ENCODE measurements around the gene TCERG1.

DNA sequence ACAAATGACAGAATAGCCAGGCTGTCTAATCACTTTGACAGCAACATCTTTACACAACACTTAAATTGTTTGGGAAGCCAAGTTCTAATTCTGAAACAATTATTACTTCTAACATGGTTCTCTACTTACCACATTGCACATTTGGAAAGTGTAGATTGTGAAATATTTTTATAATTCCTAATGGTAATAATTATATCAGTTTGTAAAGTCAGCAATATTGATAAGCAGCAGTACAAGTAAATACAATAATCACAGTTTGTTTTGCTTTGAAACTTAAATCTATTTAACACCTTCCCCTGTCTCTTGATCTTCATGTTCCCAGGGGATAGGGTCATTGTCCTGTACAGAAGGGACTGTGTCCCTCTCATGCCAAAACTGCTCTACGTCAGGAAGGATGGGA, 67.4 kb downstream of the TCERG1 start:
- TF ChIP-seq EZH2 (IDR thresholded peaks at IDR 0.05) (no peak), EZH2phosphoT487 (IDR thresholded peaks at IDR 0.05) (no peak)
- TF ChIP-seq, protein P1, sequence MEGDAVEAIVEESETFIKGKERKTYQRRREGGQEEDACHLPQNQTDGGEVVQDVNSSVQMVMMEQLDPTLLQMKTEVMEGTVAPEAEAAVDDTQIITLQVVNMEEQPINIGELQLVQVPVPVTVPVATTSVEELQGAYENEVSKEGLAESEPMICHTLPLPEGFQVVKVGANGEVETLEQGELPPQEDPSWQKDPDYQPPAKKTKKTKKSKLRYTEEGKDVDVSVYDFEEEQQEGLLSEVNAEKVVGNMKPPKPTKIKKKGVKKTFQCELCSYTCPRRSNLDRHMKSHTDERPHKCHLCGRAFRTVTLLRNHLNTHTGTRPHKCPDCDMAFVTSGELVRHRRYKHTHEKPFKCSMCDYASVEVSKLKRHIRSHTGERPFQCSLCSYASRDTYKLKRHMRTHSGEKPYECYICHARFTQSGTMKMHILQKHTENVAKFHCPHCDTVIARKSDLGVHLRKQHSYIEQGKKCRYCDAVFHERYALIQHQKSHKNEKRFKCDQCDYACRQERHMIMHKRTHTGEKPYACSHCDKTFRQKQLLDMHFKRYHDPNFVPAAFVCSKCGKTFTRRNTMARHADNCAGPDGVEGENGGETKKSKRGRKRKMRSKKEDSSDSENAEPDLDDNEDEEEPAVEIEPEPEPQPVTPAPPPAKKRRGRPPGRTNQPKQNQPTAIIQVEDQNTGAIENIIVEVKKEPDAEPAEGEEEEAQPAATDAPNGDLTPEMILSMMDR (IDR thresholded peaks at IDR 0.05): no peak
